WERI-Rb-1 (cell line): Measurements from ENCODE around the gene TMEM8B.
A peak's percentile ranks its signal among the peaks of the same experiment; 100 is the strongest.

Experiments used
- DNase-seq: peaks from one replicate; pipeline ENCODE4 v3.0.0-alpha.2; 2020
- H3K27ac ChIP-seq: fragments of 250-450 bp; sonication (Bioruptor Pico); 2 replicates; pipeline ENCODE4 v1.5.1; 2020; ENCODE audit warnings: mild to moderate bottlenecking, moderate library complexity
- H3K27me3 ChIP-seq: fragments of 250-450 bp; sonication (Bioruptor Pico); 2 replicates; pipeline ENCODE4 v1.5.1; 2021; ENCODE audit warnings: mild to moderate bottlenecking, low read depth, moderate library complexity; ENCODE audit not compliant: insufficient read depth, severe bottlenecking
- H3K36me3 ChIP-seq: fragments of 250-450 bp; sonication (Bioruptor Pico); 2 replicates; pipeline ENCODE4 v1.5.1; 2020; ENCODE audit warnings: mild to moderate bottlenecking, moderate library complexity
- H3K4me3 ChIP-seq: 2 replicates; pipeline ENCODE4 v1.5.1; 2011; ENCODE audit warnings: low read depth, mild to moderate bottlenecking, control low read depth, low read length
- H3K9me3 ChIP-seq: fragments of 250-450 bp; sonication (Bioruptor Pico); 2 replicates; pipeline ENCODE4 v1.5.1; 2021; ENCODE audit warnings: mild to moderate bottlenecking, moderate library complexity; ENCODE audit not compliant: severe bottlenecking
- CTCF ChIP-seq: IDR thresholded peaks from 2 replicates; pipeline ENCODE4 v1.5.1; 2011; ENCODE audit warnings: low read depth, mild to moderate bottlenecking, control low read depth, inconsistent platforms, low read length

The TMEM8B gene

GRCh38 chr9:35790385-35791296 is 38.4 kb upstream of the TMEM8B start:
- peak overlapping the region; percentile 66 for H3K4me3 ChIP-seq
- peaks cover 22% of the 10 kb centered on the region for H3K36me3 ChIP-seq
- DNase-seq: peak; percentile 88
- no peaks in the 10 kb centered on the region for H3K27me3 ChIP-seq
- peak; percentile 80 for TF ChIP-seq CTCF
- H3K9me3 ChIP-seq: no peaks in the 10 kb centered on the region
- peak overlapping the region; percentile 98 for H3K27ac ChIP-seq

GRCh38 chr9:35791297-35791921 is 37.6 kb upstream of the TMEM8B start, which contains the start of gene NPR2:
Gene NPR2, plus strand, starts transcription at chr9:35791591. Its CDS starts 818 bp downstream, at chr9:35792409.
- peak within 1 kb of the TSS; percentile 66 for H3K4me3 ChIP-seq
- no peaks in the 10 kb centered on the region for H3K9me3 ChIP-seq
- H3K27ac ChIP-seq: peak within 1 kb of the TSS; percentile 98
- no peaks in the 10 kb centered on the region for H3K27me3 ChIP-seq
- no peak for TF ChIP-seq CTCF
- peaks cover 27% of the 10 kb centered on the region for H3K36me3 ChIP-seq
- no peak for DNase-seq

GRCh38 chr9:35792024-35792813 is 36.8 kb upstream of the TMEM8B start:
- Histone ChIP-seq H3K27ac (peak overlapping the region; percentile 89), H3K27me3 (no peaks in the 10 kb centered on the region), H3K36me3 (peaks cover 34% of the 10 kb centered on the region), H3K4me3 (peak overlapping the region; percentile 63), H3K9me3 (no peaks in the 10 kb centered on the region)
- DNase-seq: no peak
- TF ChIP-seq CTCF: no peak

- H3K9me3 ChIP-seq: no peaks in the 10 kb centered on the region
- peaks cover 35% of the 10 kb centered on the region for H3K36me3 ChIP-seq
- H3K27me3 ChIP-seq: no peaks in the 10 kb centered on the region
- no peak for TF ChIP-seq CTCF
- no peak for DNase-seq
- peak overlapping the region; percentile 18 for H3K4me3 ChIP-seq
- peak overlapping the region; percentile 57 for H3K27ac ChIP-seq
These were observed 36.2 kb upstream of the TMEM8B start for GRCh38 chr9:35792826-35793225.

- peak overlapping the region; percentile 57 for H3K27ac ChIP-seq
These were observed 35.6 kb upstream of the TMEM8B start for GRCh38 chr9:35793461-35793860.

More at GRCh38 chr9:35793461-35793860, 35.6 kb upstream of the TMEM8B start:
- Histone ChIP-seq H3K9me3 (no peaks in the 10 kb centered on the region), H3K4me3 (peak overlapping the region; percentile 18), H3K27me3 (no peaks in the 10 kb centered on the region), H3K36me3 (peaks cover 36% of the 10 kb centered on the region)
- peak; percentile 70 for DNase-seq
- TF ChIP-seq CTCF: no peak
